GM12878 (cell line): ENCODE results near the gene IRS2. TPM values are rescaled to one million over a fixed set of nuclear protein-coding genes. Genes with fewer than 3 reads are reported as not detected.

ENCODE experiments used
- ATAC-seq: fragments of 200-7000 bp; cut with Tn5 transposase; 3 replicates; pipeline ENCODE4 v1.9.1; 2020; ENCODE audit warnings: mild to moderate bottlenecking, moderate library complexity
- BruUV-seq: library from RNA; stranded (reverse); fragments of 400-500 nt; replicated peaks from 2 replicates; lab custom pipeline; 2021; lab: Mats Ljungman, UMichigan
- CTCF ChIA-PET: fragments of 300-600 bp; sonication (Branson Sonifier 250); formaldehyde crosslinking; extraction: SDS; loops from one replicate; lab custom pipeline; 2021; ENCODE audit warnings: inconsistent platforms; lab: Yijun Ruan, JAX
- POLR2A ChIA-PET: fragments of 350-600 bp; formaldehyde crosslinking; extraction: SDS; loops from one replicate; lab custom pipeline; 2021; ENCODE audit warnings: inconsistent platforms; lab: Charles Lee
- RAD21 ChIA-PET: fragments of 300-600 bp; sonication (Branson Sonifier 250); formaldehyde crosslinking; loops from one replicate; lab custom pipeline; 2023; ENCODE audit warnings: antibody characterized with exemption; ENCODE audit not compliant: unreplicated experiment; lab: Charles Lee
- SMC1A ChIA-PET: fragments of 300-600 bp; sonication (Branson Sonifier 250); formaldehyde crosslinking; loops from one replicate; lab custom pipeline; 2023; ENCODE audit not compliant: unreplicated experiment, uncharacterized antibody; lab: Charles Lee
- DNase-seq: peaks from one replicate; pipeline ENCODE4 v3.0.0-alpha.2; 2011; ENCODE audit warnings: low read depth, low spot score
- FAIRE-seq: peaks from 3 replicates; lab custom pipeline; 2011; peaks lifted over from hg19 to GRCh38; lab: Jason Lieb, UNC
- H2AFZ ChIP-seq: 2 replicates; pipeline ENCODE4 v1.6.0; 2011; ENCODE audit warnings: low read depth, low read length, control low read depth; ENCODE audit not compliant: control insufficient read depth
- H3K27ac ChIP-seq: 2 replicates; pipeline ENCODE4 v1.5.1; 2011; ENCODE audit warnings: control low read depth; ENCODE audit not compliant: control insufficient read depth, insufficient read depth
- H3K27me3 ChIP-seq, 2 experiments: replicated peaks in 1 of 2; 2 replicates each; pipeline versions ENCODE4 v1.6.0 to v1.6.1; 2011; ENCODE audit warnings: low read length in 1 of 2; ENCODE audit not compliant: control insufficient read depth in 2 of 2, insufficient read depth in 2 of 2
- H3K36me3 ChIP-seq, 2 experiments: 2 replicates each; pipeline ENCODE4 v1.5.1; 2011; ENCODE audit warnings: low read length in 1 of 2; ENCODE audit not compliant: control insufficient read depth in 2 of 2, insufficient read depth in 2 of 2
- H3K4me1 ChIP-seq: 2 replicates; pipeline ENCODE4 v1.6.1; 2011; ENCODE audit warnings: mild to moderate bottlenecking, low read length, moderate library complexity, mixed read lengths; ENCODE audit not compliant: control insufficient read depth, insufficient read depth
- H3K4me2 ChIP-seq: 2 replicates; pipeline ENCODE4 v1.6.0; 2011; ENCODE audit warnings: control low read depth; ENCODE audit not compliant: control insufficient read depth, insufficient read depth
- H3K4me3 ChIP-seq: fragments of 200-600 bp; sonication (generic); 2 replicates; pipeline ENCODE4 v1.5.1; 2016
- H3K79me2 ChIP-seq: 2 replicates; pipeline ENCODE4 v1.6.0; 2011; ENCODE audit warnings: low read length; ENCODE audit not compliant: control insufficient read depth, insufficient read depth
- H3K9ac ChIP-seq: 2 replicates; pipeline ENCODE4 v1.8.0; 2011; ENCODE audit warnings: low read length, control low read depth, mixed read lengths; ENCODE audit not compliant: control insufficient read depth, insufficient read depth
- H3K9me3 ChIP-seq: replicated peaks from 3 replicates; pipeline ENCODE4 v1.5.1; 2011; ENCODE audit warnings: mild to moderate bottlenecking, low read length; ENCODE audit not compliant: control insufficient read depth, insufficient read depth
- H4K20me1 ChIP-seq: 2 replicates; pipeline ENCODE4 v1.6.0; 2011; ENCODE audit not compliant: control insufficient read depth, insufficient read depth
- ASH2L ChIP-seq: fragments of 300-600, 200-600 bp; sonication (generic); IDR thresholded peaks from 2 replicates; pipeline ENCODE4 v1.6.1; 2017; ENCODE audit warnings: low read depth, mild to moderate bottlenecking, borderline replicate concordance
- BHLHE40 ChIP-seq, 2 experiments: fragments of 450-650 bp in 1 of 2; IDR thresholded peaks; 2 replicates each; pipeline ENCODE4 v1.6.1; 2011 to 2017; ENCODE audit warnings: low read depth in 2 of 2, borderline replicate concordance in 1 of 2, improper control_type of control experiment in 1 of 2, low read length in 1 of 2, mild to moderate bottlenecking in 1 of 2
- CHD4 ChIP-seq: fragments of 200-600 bp; sonication (generic); IDR thresholded peaks from 2 replicates; pipeline ENCODE4 v1.6.1; 2016; ENCODE audit warnings: mild to moderate bottlenecking
- GABPA ChIP-seq: IDR thresholded peaks from 2 replicates; pipeline ENCODE4 v1.6.1; 2014; ENCODE audit warnings: antibody characterized with exemption, low read depth, mild to moderate bottlenecking, inconsistent platforms
- MEF2B ChIP-seq: fragments of 450-650 bp; IDR thresholded peaks from 2 replicates; pipeline ENCODE4 v1.6.1; 2018; ENCODE audit warnings: mild to moderate bottlenecking, moderate library complexity; ENCODE audit not compliant: partially characterized antibody, poor library complexity, severe bottlenecking
- MXI1 ChIP-seq: fragments of 150-350 bp; IDR thresholded peaks from 2 replicates; pipeline ENCODE4 v1.6.1; 2011; ENCODE audit warnings: low read depth, mild to moderate bottlenecking, inconsistent platforms, low read length, improper control_type of control experiment
- NBN ChIP-seq: fragments of 450-650 bp; IDR thresholded peaks from 2 replicates; pipeline ENCODE4 v1.6.1; 2016
- NFIC ChIP-seq: IDR thresholded peaks from 2 replicates; pipeline ENCODE4 v1.6.1; 2012; ENCODE audit warnings: low read depth, mild to moderate bottlenecking, inconsistent platforms, low read length, moderate library complexity
- NFYB ChIP-seq: IDR thresholded peaks from 2 replicates; pipeline ENCODE4 v1.6.1; 2011; ENCODE audit warnings: low read depth, mild to moderate bottlenecking, low read length, improper control_type of control experiment, moderate library complexity; ENCODE audit not compliant: insufficient read depth
- PAX8 ChIP-seq: fragments of 450-650 bp; IDR thresholded peaks from 2 replicates; pipeline ENCODE4 v1.6.1; 2017; ENCODE audit warnings: mild to moderate bottlenecking, moderate library complexity
- SIX5 ChIP-seq: IDR thresholded peaks from 2 replicates; pipeline ENCODE4 v1.6.1; 2011; ENCODE audit warnings: mild to moderate bottlenecking, low read depth, low read length, moderate library complexity; ENCODE audit not compliant: severe bottlenecking
- ZBED1 ChIP-seq: IDR thresholded peaks from 2 replicates; pipeline ENCODE4 v1.6.1; 2016; ENCODE audit warnings: borderline replicate concordance
- ZNF217 ChIP-seq: fragments of 450-650 bp; IDR thresholded peaks from 2 replicates; pipeline ENCODE4 v1.6.1; 2017; ENCODE audit warnings: antibody characterized with exemption, mild to moderate bottlenecking
- ZNF384 ChIP-seq: IDR thresholded peaks from 2 replicates; pipeline ENCODE4 v1.6.1; 2012; ENCODE audit warnings: low read depth, mild to moderate bottlenecking, low read length, improper control_type of control experiment, borderline replicate concordance
- ZZZ3 ChIP-seq: IDR thresholded peaks from 2 replicates; pipeline ENCODE4 v1.6.1; 2011; ENCODE audit warnings: low read depth; ENCODE audit not compliant: control insufficient read depth, insufficient read length
- WGBS: methylation state at CpG from one replicate; pipeline ENCODE4 v1.1.6; 2016; ENCODE audit warnings: low lambda C conversion rate; ENCODE audit not compliant: insufficient replicate concordance, insufficient coverage; ENCODE audit errors: missing lambda C conversion rate; 5-methylcytosine and 5-hydroxymethylcytosine counted together
- in situ Hi-C: fragments of 300-500 bp; cut with MboI; formaldehyde crosslinking; loops from 9 replicates; pipeline ENCODE4 v1.14.3; 2018; ENCODE audit warnings: mixed read lengths
- intact Hi-C: fragments of 100-400 bp; cut with micrococcal nuclease; formaldehyde crosslinking; loops from one replicate; pipeline ENCODE4 v1.14.2; 2022; ENCODE audit not compliant: unreplicated experiment
- polyA plus RNA-seq, 11 experiments: library from polyadenylated mRNA; depleted of rRNA in 4 of 11; unstranded in 6 of 11; stranded (reverse) in 5 of 11; fragments of >200 nt; fragmentation: Nextera tagmentation in 4 of 11; fragmentation: Illumina TruSeq in 1 of 11; extraction: Ambion mirVana in 4 of 11; extraction: Trizol in 1 of 11; gene quantifications; 1 replicate in 1 of 11; 2 replicates in 10 of 11; pipeline versions ENCODE4 v1.2.1 to v1.2.3, GENCODE V29; 2011 to 2016; ENCODE audit warnings: inconsistent platforms in 2 of 11, missing spikeins in 2 of 11, low read depth in 1 of 11
- total RNA-seq, 4 experiments: library from RNA; depleted of rRNA in 3 of 4; stranded (reverse); fragments of >200 nt in 3 of 4; fragmentation: Illumina TruSeq in 1 of 4; extraction: Trizol in 1 of 4; gene quantifications; 2 replicates each; pipeline versions ENCODE4 v1.2.1 to v1.2.3, GENCODE V29; 2013 to 2021
- TF ChIP-seq, protein P1 (sequence below): IDR thresholded peaks from 2 replicates; pipeline ENCODE4 v1.6.1; 2012; ENCODE audit warnings: low read depth, low read length, improper control_type of control experiment

The IRS2 gene
- total and polyA plus RNA-seq, 10 of the 15 experiments (the other 5 are each of a cell fraction or from before 2014, with no cell fraction given): 0.01 to 0.31 (median 0.07) TPM; not detected in 6

DNA sequence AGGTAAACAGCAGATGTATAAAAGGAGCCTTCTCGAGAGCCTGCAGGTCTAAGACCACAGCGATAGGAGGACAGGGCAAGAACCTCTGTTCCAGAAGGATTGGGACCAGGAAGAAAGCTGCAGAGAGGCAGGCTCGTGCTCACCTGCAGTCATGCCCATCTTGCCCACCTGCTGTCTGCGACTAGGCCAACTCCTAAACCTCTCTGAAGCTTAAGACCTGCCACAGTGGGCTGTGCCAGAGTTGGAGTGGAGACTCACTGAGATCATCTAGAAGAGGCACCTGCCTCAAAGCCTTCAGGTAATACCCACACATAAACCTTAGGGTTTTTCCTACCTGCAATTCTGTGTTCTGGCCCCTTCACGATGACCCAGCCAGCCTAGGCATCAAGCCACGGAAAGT is 68.7 kb downstream of the IRS2 start:
- TF ChIP-seq NBN (no peak), ZNF384 (no peak)
- in situ Hi-C loops: no loop called here
- Histone ChIP-seq H3K9me3 (no peaks in the 10 kb centered on the region), H4K20me1 (no peaks in the 10 kb centered on the region), H3K4me2 (no peak overlapping the region), H3K4me3 (no peak overlapping the region), H2AFZ (no peak overlapping the region), H3K27me3 (no peaks in the 10 kb centered on the region), H3K27ac (no peak overlapping the region), H3K79me2 (no peaks in the 10 kb centered on the region), H3K36me3 (no peaks in the 10 kb centered on the region), H3K9ac (no peak overlapping the region), H3K4me1 (no peaks in the 10 kb centered on the region)
- ATAC-seq (no peak), DNase-seq (no peak), FAIRE-seq (no peak)
- CTCF ChIA-PET: no interaction called here
- 20% methylated on average over 6 of the region's 6 CpGs for WGBS
- POLR2A ChIA-PET: no interaction called here
- RAD21 ChIA-PET: no interaction called here
- intact Hi-C loops: no loop called here
- BruUV-seq: no TSS peak
- SMC1A ChIA-PET: no interaction called here

DNA sequence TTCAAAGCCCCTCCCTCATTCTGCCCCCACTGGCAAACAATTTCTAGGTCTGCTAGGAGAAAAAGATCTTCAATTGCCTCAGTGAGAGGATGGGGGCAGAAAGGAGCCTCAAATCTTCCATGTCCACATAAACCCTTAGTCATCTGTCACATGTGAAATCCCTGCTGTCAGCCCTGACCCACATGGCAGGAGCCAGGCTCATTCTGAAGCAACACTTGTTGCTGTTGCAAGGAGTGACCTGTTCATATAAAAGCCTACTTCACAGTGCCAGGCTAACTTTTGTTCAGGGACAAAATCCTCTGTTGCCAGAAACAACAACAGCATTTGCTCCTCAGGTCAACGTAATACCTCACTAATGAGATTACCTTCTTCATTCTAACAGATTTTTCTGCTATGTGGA is 70.5 kb downstream of the IRS2 start:
- in situ Hi-C loops: no loop called here
- no peak overlapping the region for H2AFZ ChIP-seq
- no peak overlapping the region for H3K4me2 ChIP-seq
- ATAC-seq: no peak
- no peaks in the 10 kb centered on the region for H3K4me1 ChIP-seq
- H3K27ac ChIP-seq: no peak overlapping the region
- no peak overlapping the region for H3K9ac ChIP-seq
- no peaks in the 10 kb centered on the region for H3K9me3 ChIP-seq
- BruUV-seq: no TSS peak
- TF ChIP-seq ZNF217: no peak
- no peak for TF ChIP-seq GABPA
- no peak for TF ChIP-seq NFIC
- TF ChIP-seq NFYB: no peak
- TF ChIP-seq ASH2L: no peak
- no peak for TF ChIP-seq SIX5
- no peak for TF ChIP-seq ZBED1
- no peak for TF ChIP-seq BHLHE40 (IDR thresholded peaks at IDR 0.05; ENCODE audit: borderline replicate concordance in 1 of 2, low read depth in 2 of 2, low read length in 1 of 2)
- no peak for TF ChIP-seq MXI1
- TF ChIP-seq, protein P1, sequence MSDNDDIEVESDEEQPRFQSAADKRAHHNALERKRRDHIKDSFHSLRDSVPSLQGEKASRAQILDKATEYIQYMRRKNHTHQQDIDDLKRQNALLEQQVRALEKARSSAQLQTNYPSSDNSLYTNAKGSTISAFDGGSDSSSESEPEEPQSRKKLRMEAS: no peak
- TF ChIP-seq PAX8: no peak
- TF ChIP-seq MEF2B: no peak
- no peak for TF ChIP-seq CHD4
- no peak for TF ChIP-seq ZNF384
- TF ChIP-seq ZZZ3: no peak
- TF ChIP-seq, all 136 proteins: peak for 0
- Histone ChIP-seq H3K27me3 (no peaks in the 10 kb centered on the region), H3K79me2 (no peaks in the 10 kb centered on the region), H3K4me3 (no peak overlapping the region), H3K36me3 (no peaks in the 10 kb centered on the region), H4K20me1 (no peaks in the 10 kb centered on the region)
- POLR2A ChIA-PET: no interaction called here
- no peak for FAIRE-seq
- CTCF ChIA-PET: no interaction called here
- DNase-seq: no peak
- intact Hi-C loops: no loop called here
- RAD21 ChIA-PET: no interaction called here
- 6% methylated on average over 1 of the region's 1 CpG for WGBS
- SMC1A ChIA-PET: no interaction called here
